T47D (cell line): ENCODE results near the gene LRRN2.

Experiments used
- DNase-seq, 2 experiments: peaks; one replicate each; pipeline versions ENCODE4 v3.0.0 to v3.0.0-alpha.2; 2011 to 2012; ENCODE audit warnings: low read depth in 1 of 2, low spot score in 1 of 2
- JUND ChIP-seq: IDR thresholded peaks from 2 replicates; pipeline ENCODE4 v1.6.1; 2012; ENCODE audit warnings: low read depth
- in situ Hi-C: cut with HindIII; loops from 2 replicates; pipeline ENCODE4 v1.10.0; 2016; ENCODE audit warnings: low sequenced_read_pairs, low pct_unique_long_range_greater_than_20kb

The LRRN2 gene

GRCh38 chr1:204725821-204726448 is 40.4 kb upstream of the LRRN2 start:
- in situ Hi-C loops = no loop called here
- no peak for TF ChIP-seq JUND
- no peak for DNase-seq

GRCh38 chr1:204723131-204723787 is 37.7 kb upstream of the LRRN2 start:
- in situ Hi-C loops = no loop called here
- DNase-seq = no peak
- no peak for TF ChIP-seq JUND

- in situ Hi-C loops = no loop called here
- no peak for DNase-seq
- TF ChIP-seq JUND = no peak
Measured at GRCh38 chr1:204721373-204722055, 36.0 kb upstream of the LRRN2 start.

- in situ Hi-C loops = no loop called here
- DNase-seq = no peak
- no peak for TF ChIP-seq JUND
Measured at GRCh38 chr1:204716660-204717059, 31.1 kb upstream of the LRRN2 start.

GRCh38 chr1:204714861-204715511 is 29.4 kb upstream of the LRRN2 start:
- DNase-seq = peak in 1 of 2 experiments; percentile 17
- no peak for TF ChIP-seq JUND
- in situ Hi-C loops = no loop called here

GRCh38 chr1:204714194-204714860 is 28.8 kb upstream of the LRRN2 start:
- in situ Hi-C loops = no loop called here
- no peak for TF ChIP-seq JUND
- no peak for DNase-seq

- no peak for TF ChIP-seq JUND
- DNase-seq = no peak
- in situ Hi-C loops = no loop called here
Measured at GRCh38 chr1:204713541-204713940, 28.0 kb upstream of the LRRN2 start.

GRCh38 chr1:204712708-204713430 is 27.3 kb upstream of the LRRN2 start:
- in situ Hi-C loops = no loop called here
- no peak for TF ChIP-seq JUND
- DNase-seq = no peak

GRCh38 chr1:204711947-204712701 is 26.6 kb upstream of the LRRN2 start:
- in situ Hi-C loops = no loop called here
- TF ChIP-seq JUND = no peak
- DNase-seq = no peak

GRCh38 chr1:204711103-204711946 is 25.8 kb upstream of the LRRN2 start:
- in situ Hi-C loops = no loop called here
- no peak for TF ChIP-seq JUND
- no peak for DNase-seq
